MM.1S (cell line): Measurements from ENCODE around the gene EFCAB3.

ENCODE experiments used
- DNase-seq: peaks from one replicate; pipeline ENCODE4 v3.0.0-alpha.2; 2015
- H2AFZ ChIP-seq: fragments of 300-600 bp; sonication (generic); 2 replicates; pipeline ENCODE4 v1.6.0; 2016; ENCODE audit warnings: antibody characterized with exemption, low read length
- H3F3A ChIP-seq: fragments of 300-600 bp; sonication (generic); 2 replicates; pipeline ENCODE4 v1.6.1; 2016; ENCODE audit warnings: mild to moderate bottlenecking, antibody characterized with exemption, low read length, moderate library complexity, mixed read lengths; ENCODE audit not compliant: insufficient read depth
- H3K27ac ChIP-seq: fragments of 300-600 bp; sonication (generic); 2 replicates; pipeline ENCODE4 v1.5.1; 2016; ENCODE audit warnings: mild to moderate bottlenecking, low read length
- H3K27me3 ChIP-seq: fragments of 300-600 bp; sonication (generic); replicated peaks from 2 replicates; pipeline ENCODE4 v1.6.0; 2016; ENCODE audit warnings: low read length; ENCODE audit not compliant: insufficient read depth
- H3K36me3 ChIP-seq: fragments of 300-600 bp; sonication (generic); replicated peaks from 2 replicates; pipeline ENCODE4 v1.6.1; 2016; ENCODE audit warnings: mild to moderate bottlenecking, low read length, mixed read lengths; ENCODE audit not compliant: insufficient read depth
- H3K4me1 ChIP-seq: fragments of 300-600 bp; sonication (generic); 2 replicates; pipeline ENCODE4 v1.6.1; 2016; ENCODE audit warnings: low read length, mixed read lengths
- H3K4me2 ChIP-seq: fragments of 300-600 bp; sonication (generic); 2 replicates; pipeline ENCODE4 v1.6.0; 2016; ENCODE audit warnings: low read depth, low read length
- H3K4me3 ChIP-seq: fragments of 300-600 bp; sonication (generic); 2 replicates; pipeline ENCODE4 v1.5.1; 2016; ENCODE audit warnings: low read length, mixed read lengths
- H3K79me2 ChIP-seq: fragments of 300-600 bp; sonication (generic); 2 replicates; pipeline ENCODE4 v1.6.1; 2016; ENCODE audit warnings: mixed run types, low read length, mixed read lengths
- H3K9ac ChIP-seq: fragments of 300-600 bp; sonication (generic); 2 replicates; pipeline ENCODE4 v1.6.1; 2016; ENCODE audit warnings: low read length, mixed read lengths
- H3K9me2 ChIP-seq: fragments of 300-600 bp; sonication (generic); replicated peaks from 2 replicates; pipeline ENCODE4 v1.6.1; 2016; ENCODE audit warnings: mild to moderate bottlenecking, low read length, mixed read lengths; ENCODE audit not compliant: insufficient read depth
- H3K9me3 ChIP-seq: fragments of 300-600 bp; sonication (generic); replicated peaks from 2 replicates; pipeline ENCODE4 v1.6.1; 2016; ENCODE audit warnings: mild to moderate bottlenecking, low read length, mixed read lengths; ENCODE audit not compliant: insufficient read depth
- H4K20me1 ChIP-seq: fragments of 300-600 bp; sonication (generic); 2 replicates; pipeline ENCODE4 v1.6.1; 2016; ENCODE audit warnings: mild to moderate bottlenecking, low read length, moderate library complexity, mixed read lengths; ENCODE audit not compliant: insufficient read depth
- EZH2 ChIP-seq: fragments of 300-600 bp; sonication (generic); optimal IDR thresholded peaks from 2 replicates; pipeline ENCODE3; 2017; ENCODE audit warnings: low read depth, mild to moderate bottlenecking, antibody characterized with exemption, low read length, mixed read lengths
- EZH2phosphoT487 ChIP-seq: fragments of 300-600 bp; sonication (generic); IDR thresholded peaks from 2 replicates; pipeline ENCODE4 v1.6.1; 2018; ENCODE audit warnings: antibody characterized with exemption, low read length
- TF ChIP-seq, protein P1 (sequence below): fragments of 300-600 bp; sonication (generic); IDR thresholded peaks from 2 replicates; pipeline ENCODE4 v1.5.1; 2016; ENCODE audit warnings: antibody characterized with exemption, low read length, mixed read lengths

The EFCAB3 gene

GRCh38 chr17:62380253-62380652, at the start of gene EFCAB3:
Gene EFCAB3 (plus strand): TSS chr17:62380553. CDS start chr17:62382980, 2,427 bp downstream.
- no peaks in the 10 kb centered on the region for H3K27me3 ChIP-seq
- H3K9me2 ChIP-seq: no peaks in the 10 kb centered on the region
- no peaks in the 10 kb centered on the region for H3K9me3 ChIP-seq
- H3K4me3 ChIP-seq: no peak within 1 kb of the TSS
- no peaks in the 10 kb centered on the region for H3K36me3 ChIP-seq
- TF ChIP-seq, protein P1, sequence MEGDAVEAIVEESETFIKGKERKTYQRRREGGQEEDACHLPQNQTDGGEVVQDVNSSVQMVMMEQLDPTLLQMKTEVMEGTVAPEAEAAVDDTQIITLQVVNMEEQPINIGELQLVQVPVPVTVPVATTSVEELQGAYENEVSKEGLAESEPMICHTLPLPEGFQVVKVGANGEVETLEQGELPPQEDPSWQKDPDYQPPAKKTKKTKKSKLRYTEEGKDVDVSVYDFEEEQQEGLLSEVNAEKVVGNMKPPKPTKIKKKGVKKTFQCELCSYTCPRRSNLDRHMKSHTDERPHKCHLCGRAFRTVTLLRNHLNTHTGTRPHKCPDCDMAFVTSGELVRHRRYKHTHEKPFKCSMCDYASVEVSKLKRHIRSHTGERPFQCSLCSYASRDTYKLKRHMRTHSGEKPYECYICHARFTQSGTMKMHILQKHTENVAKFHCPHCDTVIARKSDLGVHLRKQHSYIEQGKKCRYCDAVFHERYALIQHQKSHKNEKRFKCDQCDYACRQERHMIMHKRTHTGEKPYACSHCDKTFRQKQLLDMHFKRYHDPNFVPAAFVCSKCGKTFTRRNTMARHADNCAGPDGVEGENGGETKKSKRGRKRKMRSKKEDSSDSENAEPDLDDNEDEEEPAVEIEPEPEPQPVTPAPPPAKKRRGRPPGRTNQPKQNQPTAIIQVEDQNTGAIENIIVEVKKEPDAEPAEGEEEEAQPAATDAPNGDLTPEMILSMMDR: no peak
- TF ChIP-seq EZH2: no peak
- TF ChIP-seq EZH2phosphoT487: no peak
- H3F3A ChIP-seq: no peaks in the 10 kb centered on the region
- no peak within 1 kb of the TSS for H3K9ac ChIP-seq
- DNase-seq: no peak
- H4K20me1 ChIP-seq: no peaks in the 10 kb centered on the region
- no peak within 1 kb of the TSS for H2AFZ ChIP-seq
- H3K27ac ChIP-seq: no peak within 1 kb of the TSS
- no peaks in the 10 kb centered on the region for H3K4me1 ChIP-seq
- H3K4me2 ChIP-seq: no peak within 1 kb of the TSS
- no peaks in the 10 kb centered on the region for H3K79me2 ChIP-seq

DNA sequence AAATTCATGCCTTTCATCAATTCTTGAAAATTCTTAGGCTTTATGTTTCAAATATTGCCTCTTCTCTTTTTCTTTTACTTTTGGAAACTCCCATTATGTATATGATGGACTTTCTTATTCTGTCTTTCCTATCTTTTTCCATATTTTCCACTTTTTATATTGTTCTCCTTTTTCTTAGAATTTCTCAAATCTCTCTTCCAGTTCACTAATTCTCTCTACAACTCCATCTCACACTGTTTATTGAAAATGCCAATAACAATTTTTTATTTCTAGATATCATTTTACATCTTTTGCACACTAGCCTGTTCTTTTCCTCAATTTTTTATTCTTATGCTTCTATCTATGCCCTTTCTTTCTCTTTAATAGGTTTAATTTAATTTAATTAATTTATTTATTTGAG, 43.8 kb upstream of the EFCAB3 start:
- Histone ChIP-seq H2AFZ (no peak overlapping the region), H3K79me2 (no peaks in the 10 kb centered on the region), H3K4me3 (no peak overlapping the region), H3K27ac (no peak overlapping the region), H4K20me1 (no peaks in the 10 kb centered on the region), H3K9ac (no peak overlapping the region), H3K27me3 (no peaks in the 10 kb centered on the region), H3K9me2 (no peaks in the 10 kb centered on the region), H3K4me1 (no peaks in the 10 kb centered on the region), H3K4me2 (no peak overlapping the region), H3K36me3 (no peaks in the 10 kb centered on the region; the same call in 1 of the 2 replicates), H3F3A (no peaks in the 10 kb centered on the region), H3K9me3 (no peaks in the 10 kb centered on the region)
- TF ChIP-seq, protein P1: no peak
- TF ChIP-seq EZH2 (no peak), EZH2phosphoT487 (no peak)
- no peak for DNase-seq

GRCh38 chr17:62343764-62344270, 36.5 kb upstream of the EFCAB3 start:
- Histone ChIP-seq H3K4me1 (peaks cover 10% of the 10 kb centered on the region; the same call in 1 of the 2 replicates), H3K79me2 (no peaks in the 10 kb centered on the region), H3K9me2 (no peaks in the 10 kb centered on the region), H3K4me3 (peak overlapping the region; percentile 15; the same call in 1 of the 2 replicates), H3K4me2 (peak overlapping the region; percentile 42), H3K27me3 (no peaks in the 10 kb centered on the region), H3F3A (no peaks in the 10 kb centered on the region), H3K27ac (peak overlapping the region; percentile 4; the same call in 1 of the 2 replicates), H3K9me3 (no peaks in the 10 kb centered on the region), H2AFZ (peak overlapping the region; percentile 53), H3K9ac (no peak overlapping the region), H4K20me1 (no peaks in the 10 kb centered on the region), H3K36me3 (no peaks in the 10 kb centered on the region; the same call in 1 of the 2 replicates)
- DNase-seq: no peak
- no peak for TF ChIP-seq EZH2phosphoT487
- TF ChIP-seq, protein P1: no peak
- no peak for TF ChIP-seq EZH2
